Left ventricle myocardium inferior (tissue), 1 donor: ENCODE data around the gene EVI5. TPM values are rescaled to one million over a fixed set of nuclear protein-coding genes. Genes with fewer than 3 reads are reported as not detected.
"Not testable (repeated sequence)": the region's sequence is repeated elsewhere in the genome, so short reads cannot be mapped to it uniquely, and the experiment has no call there.

ENCODE experiments used
- DNase-seq: peaks from one replicate; pipeline ENCODE4 v3.0.0-alpha.2; 2020
- H3K27ac ChIP-seq: fragments of 200-600 bp; replicated peaks from 2 replicates; pipeline ENCODE4 v1.8.0; 2021
- H3K27me3 ChIP-seq: fragments of 200-600 bp; 2 replicates; pipeline ENCODE4 v1.8.0; 2021; ENCODE audit warnings: low read depth
- H3K36me3 ChIP-seq: fragments of 200-600 bp; 2 replicates; pipeline ENCODE4 v1.8.0; 2021
- H3K4me1 ChIP-seq: fragments of 200-600 bp; 2 replicates; pipeline ENCODE4 v1.8.0; 2021
- H3K4me3 ChIP-seq: fragments of 200-600 bp; 2 replicates; pipeline ENCODE4 v1.8.0; 2021; ENCODE audit warnings: mild to moderate bottlenecking, moderate library complexity
- H3K9me3 ChIP-seq: fragments of 200-600 bp; replicated peaks from 2 replicates; pipeline ENCODE4 v1.8.0; 2021
- intact Hi-C: fragments of 100-400 bp; cut with micrococcal nuclease; formaldehyde crosslinking; loops from one replicate; pipeline ENCODE4 v1.11.0; 2022
- total RNA-seq: library from RNA; stranded (reverse); fragmentation: NEBNext Ultra II Directional; extraction: Animal tissue kit (Norgen Biotek cat#: 25700); gene quantifications from one replicate; pipeline ENCODE4 v1.2.1, GENCODE V29; 2021
- TF ChIP-seq, protein P1 (sequence below): fragments of 200-600 bp; IDR thresholded peaks from 2 replicates; pipeline ENCODE4 v1.8.0; 2021; ENCODE audit warnings: antibody characterized with exemption, mild to moderate bottlenecking, borderline replicate concordance
- donor health status: DM: no; HTN: yes; CAD: no; lungs with severe emphysema.

The EVI5 gene
- total RNA-seq, 1 donor from 2014 or later: 30.4 TPM

DNA sequence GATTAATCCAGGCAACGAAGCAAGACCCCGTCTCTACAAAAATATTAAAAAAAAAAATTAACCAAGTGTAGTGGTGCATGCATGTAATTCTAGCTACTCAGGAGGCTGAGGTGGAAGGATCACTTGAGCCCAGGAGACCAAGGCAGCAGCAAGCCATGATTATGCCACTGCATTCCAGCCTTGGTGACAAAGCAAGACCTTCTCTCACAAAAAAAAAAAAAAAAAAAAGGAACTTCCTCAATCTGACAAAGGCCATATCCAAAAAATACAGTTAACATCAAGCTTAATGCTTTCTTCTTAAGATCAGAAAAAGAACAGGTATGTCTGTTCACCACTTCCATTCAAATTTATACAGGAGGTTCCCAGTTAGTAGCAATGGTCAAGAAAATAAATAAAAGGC lies 54.4 kb downstream of the EVI5 start:
- Histone ChIP-seq H3K4me3 (no peak overlapping the region), H3K27ac (no peak overlapping the region), H3K27me3 (no peaks in the 10 kb centered on the region), H3K9me3 (no peaks in the 10 kb centered on the region), H3K36me3 (peaks cover 11% of the 10 kb centered on the region), H3K4me1 (no peaks in the 10 kb centered on the region)
- DNase-seq: no peak
- TF ChIP-seq, protein P1, sequence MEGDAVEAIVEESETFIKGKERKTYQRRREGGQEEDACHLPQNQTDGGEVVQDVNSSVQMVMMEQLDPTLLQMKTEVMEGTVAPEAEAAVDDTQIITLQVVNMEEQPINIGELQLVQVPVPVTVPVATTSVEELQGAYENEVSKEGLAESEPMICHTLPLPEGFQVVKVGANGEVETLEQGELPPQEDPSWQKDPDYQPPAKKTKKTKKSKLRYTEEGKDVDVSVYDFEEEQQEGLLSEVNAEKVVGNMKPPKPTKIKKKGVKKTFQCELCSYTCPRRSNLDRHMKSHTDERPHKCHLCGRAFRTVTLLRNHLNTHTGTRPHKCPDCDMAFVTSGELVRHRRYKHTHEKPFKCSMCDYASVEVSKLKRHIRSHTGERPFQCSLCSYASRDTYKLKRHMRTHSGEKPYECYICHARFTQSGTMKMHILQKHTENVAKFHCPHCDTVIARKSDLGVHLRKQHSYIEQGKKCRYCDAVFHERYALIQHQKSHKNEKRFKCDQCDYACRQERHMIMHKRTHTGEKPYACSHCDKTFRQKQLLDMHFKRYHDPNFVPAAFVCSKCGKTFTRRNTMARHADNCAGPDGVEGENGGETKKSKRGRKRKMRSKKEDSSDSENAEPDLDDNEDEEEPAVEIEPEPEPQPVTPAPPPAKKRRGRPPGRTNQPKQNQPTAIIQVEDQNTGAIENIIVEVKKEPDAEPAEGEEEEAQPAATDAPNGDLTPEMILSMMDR: no peak
- intact Hi-C loops: no loop called here

GRCh38 chr1:92728697-92729096 lies 56.2 kb downstream of the EVI5 start:
- Histone ChIP-seq H3K27ac (no peak overlapping the region), H3K4me1 (no peaks in the 10 kb centered on the region), H3K9me3 (no peaks in the 10 kb centered on the region), H3K4me3 (no peak overlapping the region), H3K27me3 (no peaks in the 10 kb centered on the region), H3K36me3 (peaks cover 3% of the 10 kb centered on the region)
- TF ChIP-seq, protein P1: no peak
- DNase-seq: no peak
- intact Hi-C loops: no loop called here

DNA sequence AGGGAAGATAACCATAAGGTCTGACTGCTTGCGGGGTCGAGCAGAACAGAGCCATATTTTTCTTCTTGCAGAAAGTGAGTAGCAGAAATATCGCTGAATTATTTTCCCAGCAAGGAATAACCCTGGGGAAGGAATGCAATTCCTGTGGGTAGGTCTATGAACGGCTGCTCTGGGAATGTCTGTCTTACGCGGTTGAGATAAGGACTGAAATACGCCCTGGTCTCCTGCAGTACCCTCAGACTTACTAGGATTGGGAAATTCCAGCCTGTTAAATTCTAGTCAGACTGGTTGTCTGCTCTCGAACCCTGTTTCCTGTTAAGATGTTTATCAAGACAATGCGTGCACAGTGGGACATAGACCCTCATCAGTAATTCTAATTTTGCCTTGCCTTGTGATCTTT lies 61.2 kb downstream of the EVI5 start:
- H3K36me3 ChIP-seq, H3K4me1 ChIP-seq, DNase-seq, H3K27ac ChIP-seq, intact Hi-C loops, H3K27me3 ChIP-seq, H3K4me3 ChIP-seq: not testable (repeated sequence)
- H3K9me3 ChIP-seq: peaks cover 12% of the 10 kb centered on the region

- no peak for DNase-seq
- Histone ChIP-seq H3K27ac (no peak overlapping the region), H3K9me3 (peaks cover 17% of the 10 kb centered on the region), H3K4me1 (no peaks in the 10 kb centered on the region), H3K4me3 (no peak overlapping the region), H3K36me3 (no peaks in the 10 kb centered on the region), H3K27me3 (no peaks in the 10 kb centered on the region)
- TF ChIP-seq, protein P1: no peak
- intact Hi-C loops: no loop called here
Observed at GRCh38 chr1:92721886-92722285, 63.0 kb downstream of the EVI5 start.

GRCh38 chr1:92721157-92721556 lies 63.8 kb downstream of the EVI5 start:
- H3K27me3 ChIP-seq, H3K27ac ChIP-seq, H3K4me1 ChIP-seq, H3K4me3 ChIP-seq, intact Hi-C loops, DNase-seq, H3K36me3 ChIP-seq: not testable (repeated sequence)
- H3K9me3 ChIP-seq: peaks cover 17% of the 10 kb centered on the region

DNA sequence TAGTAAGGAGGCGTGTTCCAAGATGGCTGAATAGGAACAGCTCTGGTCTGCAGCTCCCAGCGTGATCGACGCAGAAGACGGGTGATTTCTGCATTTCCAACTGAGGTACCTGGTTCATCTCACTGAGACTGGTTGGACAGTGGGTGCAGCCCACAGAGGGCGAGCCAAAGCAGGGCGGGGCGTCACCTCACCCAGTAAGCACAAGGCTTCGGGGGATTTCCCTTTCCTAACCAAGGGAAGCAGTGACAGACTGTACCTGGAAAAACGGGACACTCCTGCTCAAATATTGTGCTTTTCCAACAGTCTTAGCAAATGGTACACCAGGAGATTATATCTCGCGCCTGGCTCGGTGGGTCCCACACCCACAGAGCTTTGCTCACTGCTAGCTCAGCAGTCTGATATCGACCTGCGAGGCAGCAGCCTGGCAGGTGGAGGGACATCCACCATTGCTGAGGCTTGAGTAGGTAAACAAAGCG lies 69.4 kb downstream of the EVI5 start:
- H3K4me3 ChIP-seq, H3K36me3 ChIP-seq, H3K4me1 ChIP-seq, H3K27ac ChIP-seq, H3K27me3 ChIP-seq, intact Hi-C loops, DNase-seq: not testable (repeated sequence)
- peaks cover 11% of the 10 kb centered on the region for H3K9me3 ChIP-seq

DNA sequence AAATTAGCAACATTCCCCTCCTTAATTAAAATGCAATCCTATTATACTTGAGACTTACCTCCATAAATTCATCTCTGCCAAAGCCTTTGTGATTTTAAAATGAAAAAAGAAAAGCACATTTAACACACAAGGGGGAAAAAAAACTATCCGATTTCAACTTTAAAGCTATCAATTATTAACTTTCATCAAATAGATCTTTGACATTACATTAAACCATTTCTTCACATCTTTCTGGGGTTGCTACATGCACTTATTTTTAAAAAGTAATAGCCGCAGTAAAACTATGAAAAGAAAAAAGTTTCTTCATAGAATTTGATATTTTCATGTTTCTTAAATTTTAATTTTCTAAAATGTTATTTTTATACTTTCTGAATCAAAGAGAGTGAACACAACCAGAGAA lies 71.0 kb downstream of the EVI5 start:
- Histone ChIP-seq H3K9me3 (peaks cover 4% of the 10 kb centered on the region), H3K36me3 (no peaks in the 10 kb centered on the region), H3K4me1 (peaks cover 11% of the 10 kb centered on the region), H3K27ac (no peak overlapping the region), H3K4me3 (no peak overlapping the region), H3K27me3 (no peaks in the 10 kb centered on the region)
- TF ChIP-seq, protein P1: no peak
- intact Hi-C loops: no loop called here
- DNase-seq: no peak
